ENCODE data around the gene TEX10.

TEX10 gene

DNA sequence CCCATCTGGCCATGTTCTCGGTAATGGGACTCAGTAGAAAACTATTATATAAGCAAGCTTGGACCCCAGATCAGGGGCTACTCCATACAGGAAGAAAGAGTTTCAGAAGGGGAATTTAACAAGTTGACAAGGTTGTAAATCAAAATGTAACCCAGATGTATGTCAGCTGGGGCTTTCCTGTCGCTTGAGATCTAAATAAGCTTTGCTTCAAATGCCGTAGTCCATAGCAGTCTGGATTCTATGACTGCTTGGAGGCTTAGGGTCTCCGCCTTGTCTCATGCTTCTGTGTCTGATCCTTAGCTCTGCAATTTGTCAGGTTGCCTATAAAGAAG is 70.4 kb downstream of the TEX10 start:
- DNase-seq: no peak

DNA sequence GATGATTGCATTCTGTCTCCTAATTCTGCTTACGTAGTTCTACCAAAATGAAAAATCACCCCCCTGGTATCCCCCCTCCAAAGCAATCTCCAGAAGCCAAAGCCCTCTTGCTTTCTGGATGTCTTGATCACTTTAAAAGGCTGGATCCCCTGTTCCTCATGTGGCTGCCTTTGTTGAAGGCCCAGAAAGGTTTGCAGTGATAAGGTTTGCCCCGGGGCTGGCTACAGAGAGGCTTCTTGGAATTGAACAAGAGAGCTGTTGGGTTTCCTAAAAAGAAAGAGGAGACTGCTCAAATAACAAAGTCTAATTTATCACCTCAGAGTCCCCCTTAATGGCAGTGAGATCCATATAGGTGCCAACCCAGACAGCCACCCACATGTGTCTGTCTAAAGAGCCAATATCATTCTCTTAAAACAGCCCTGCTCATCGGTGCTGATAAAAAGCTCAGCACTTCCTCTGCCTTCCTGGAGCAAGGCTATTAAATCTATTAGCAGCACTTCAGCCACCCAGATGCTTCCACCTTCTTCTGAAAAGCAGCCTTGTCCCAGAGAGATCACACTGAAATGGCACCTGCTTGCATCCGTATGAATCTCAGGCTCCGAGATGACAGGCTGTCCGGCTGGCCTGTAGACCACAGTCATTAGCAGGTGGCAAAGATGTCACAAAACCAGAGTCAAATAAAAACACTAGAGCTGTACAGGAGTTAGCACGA is 70.9 kb downstream of the TEX10 start:
- DNase-seq: no peak

GRCh38 chr9:100281066-100281465 is 71.7 kb downstream of the TEX10 start:
- DNase-seq: no peak

DNA sequence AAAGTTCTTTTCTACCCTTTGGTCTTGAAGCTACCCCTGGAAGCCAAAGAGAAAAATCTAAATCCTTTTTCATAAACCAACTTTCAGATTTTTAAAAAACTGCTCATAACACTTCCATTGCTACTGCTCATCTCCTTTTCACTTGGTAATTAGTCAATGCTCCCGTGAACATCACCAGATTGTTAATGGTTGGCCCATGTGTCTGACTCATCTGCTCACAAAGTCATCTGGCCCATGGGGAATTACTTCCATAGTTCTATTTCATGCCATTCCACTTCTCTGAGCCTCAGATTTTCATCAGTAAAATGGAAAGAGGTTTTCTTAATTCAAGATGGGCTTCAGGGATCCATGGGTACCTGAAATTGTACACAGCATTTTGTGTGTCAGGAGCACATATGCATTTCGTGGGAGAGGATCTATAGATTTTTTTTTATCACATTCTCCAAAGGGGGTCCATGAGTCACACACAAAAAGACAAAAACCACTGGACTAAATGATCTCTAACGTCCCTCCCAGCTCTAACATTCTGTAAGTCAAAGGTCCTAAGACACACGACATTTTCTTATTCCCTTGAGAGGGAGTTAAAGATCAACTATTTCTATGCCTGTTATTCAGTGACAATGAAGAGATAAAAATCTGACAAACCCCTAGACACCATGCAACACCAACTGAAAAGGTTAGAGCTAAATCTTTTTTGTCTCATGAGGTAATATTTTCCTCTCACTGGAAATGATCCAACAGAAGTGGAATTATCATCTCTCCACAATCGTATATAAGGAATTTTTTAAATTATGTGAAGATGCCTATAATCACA is 75.4 kb downstream of the TEX10 start:
- no peak for DNase-seq

DNA sequence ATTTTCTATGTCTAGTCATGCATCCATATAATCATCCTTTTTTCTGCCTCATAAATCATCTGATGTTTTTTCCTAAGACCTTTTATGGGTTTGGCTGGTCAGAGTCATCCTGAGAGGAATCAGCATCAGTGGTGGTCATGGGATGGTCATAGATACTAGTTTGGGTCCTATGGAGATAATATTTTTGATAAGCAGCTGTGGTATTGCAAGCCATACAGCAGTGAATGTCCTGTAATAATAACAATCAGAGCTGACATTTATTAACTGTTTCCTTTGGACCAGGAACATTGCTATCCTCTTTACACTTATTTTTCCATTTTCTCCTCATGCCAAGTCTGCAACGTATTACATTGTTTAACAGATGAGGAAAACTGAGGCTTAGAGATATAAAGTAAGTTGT is 83.1 kb downstream of the TEX10 start:
- no peak for DNase-seq

- no peak for DNase-seq
Observed at GRCh38 chr9:100268271-100268670, 84.5 kb downstream of the TEX10 start.

DNA sequence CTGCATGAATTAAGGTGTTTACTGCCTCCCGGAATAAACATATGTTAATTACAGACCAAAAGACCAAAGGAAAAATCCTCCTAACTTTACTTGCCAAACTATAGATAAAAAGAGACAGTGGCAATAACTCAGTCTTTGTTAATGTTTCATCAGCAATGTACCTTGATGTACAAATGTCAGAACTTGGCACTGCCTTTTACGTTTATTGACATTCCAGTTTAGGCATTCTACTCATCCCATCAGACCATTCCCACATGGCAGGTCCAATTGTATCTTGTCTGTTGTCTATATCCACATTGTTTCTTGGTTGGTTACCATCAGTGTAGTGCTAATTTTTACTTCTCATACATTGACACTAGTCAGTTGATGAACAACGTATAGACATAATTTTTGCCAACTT is 85.5 kb downstream of the TEX10 start:
- no peak for DNase-seq

Data from NCI-H2227 treated with DMSO at 0.1 percent for 48 hours (cell line).